Stimulated activated naive B cell treated with anti-CD40 and anti-IgM and Interleukin-4, amounts not matched to agents 10 μg/mL and 1 μg/mL and 100 μg/mL, for 72 hours (primary cell): Measurements from ENCODE around the gene DZIP1L.

Experiments
- ATAC-seq, 2 donors: fragments of 150-1000 bp; cut with Tn5 transposase; replicated peaks; 2 replicates each; pipeline ENCODE4 v1.10.0; 2021; ENCODE audit warnings: moderate library complexity in 1 of 2
- DNase-seq: peaks from one replicate; pipeline ENCODE4 v3.0.0; 2021
- H3K27ac Mint-ChIP-seq: one replicate; pipeline ENCODE4 v1.8.0; 2022; ENCODE audit warnings: mild to moderate bottlenecking, mixed read lengths
- H3K27me3 Mint-ChIP-seq, 2 donors: one replicate each; pipeline ENCODE4 v1.8.0; 2022; ENCODE audit warnings: mixed read lengths in 2 of 2
- H3K36me3 Mint-ChIP-seq, 2 donors: one replicate each; pipeline ENCODE4 v1.8.0; 2022; ENCODE audit warnings: mixed read lengths in 2 of 2, mild to moderate bottlenecking in 1 of 2
- H3K4me1 Mint-ChIP-seq, 2 donors: one replicate each; pipeline ENCODE4 v1.8.0; 2022; ENCODE audit warnings: mixed read lengths in 2 of 2, mild to moderate bottlenecking in 1 of 2
- H3K4me3 Mint-ChIP-seq, 2 donors: one replicate each; pipeline ENCODE4 v1.8.0; 2022; ENCODE audit warnings: mild to moderate bottlenecking in 2 of 2, mixed read lengths in 2 of 2, moderate library complexity in 1 of 2
- H3K9me3 Mint-ChIP-seq, 2 donors: one replicate each; pipeline ENCODE4 v1.8.0; 2022; ENCODE audit warnings: mixed read lengths in 2 of 2, mild to moderate bottlenecking in 1 of 2

Gene DZIP1L

DNA sequence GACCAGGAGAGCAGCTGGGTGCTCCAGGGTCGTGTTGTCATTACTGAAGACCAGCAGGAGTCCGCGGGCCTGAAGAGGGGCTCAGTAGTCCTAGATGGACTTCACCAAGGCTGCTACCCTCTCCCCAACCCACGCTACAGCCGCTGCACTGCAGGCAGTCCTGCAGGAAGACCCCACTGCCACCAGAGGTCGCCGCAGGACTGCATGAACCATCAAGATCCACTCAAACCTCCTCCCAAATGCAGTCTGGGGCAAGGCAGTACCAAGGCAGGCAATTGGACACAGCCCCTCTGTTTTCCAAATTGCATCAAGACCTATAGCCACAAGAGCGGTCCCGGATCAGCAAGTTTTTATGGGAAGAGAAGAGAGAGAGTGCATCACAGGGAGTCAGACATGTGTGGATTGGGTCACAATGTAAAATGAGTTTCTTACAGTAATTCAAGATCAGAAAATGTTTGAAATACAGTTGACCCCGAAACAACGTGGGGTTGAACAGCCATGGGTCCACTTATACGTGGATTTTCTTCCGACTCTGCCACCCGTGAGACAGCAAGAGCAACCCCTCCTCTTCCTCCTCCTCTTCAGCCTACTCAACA lies 46.7 kb downstream of the DZIP1L start:
- DNase-seq (peak; percentile 54), ATAC-seq (peak; percentile 82 to 85)
- no peak overlapping the region for H3K27ac Mint-ChIP-seq
- H3K9me3 Mint-ChIP-seq: peaks cover 0 to 5% of the 10 kb centered on the region in 2 donors
- H3K4me3 Mint-ChIP-seq: no peak overlapping the region
- H3K4me1 Mint-ChIP-seq: peaks cover 0 to 4% of the 10 kb centered on the region in 2 donors
- peaks cover 22 to 31% of the 10 kb centered on the region in 2 donors for H3K27me3 Mint-ChIP-seq
- H3K36me3 Mint-ChIP-seq: no peaks in the 10 kb centered on the region

DNA sequence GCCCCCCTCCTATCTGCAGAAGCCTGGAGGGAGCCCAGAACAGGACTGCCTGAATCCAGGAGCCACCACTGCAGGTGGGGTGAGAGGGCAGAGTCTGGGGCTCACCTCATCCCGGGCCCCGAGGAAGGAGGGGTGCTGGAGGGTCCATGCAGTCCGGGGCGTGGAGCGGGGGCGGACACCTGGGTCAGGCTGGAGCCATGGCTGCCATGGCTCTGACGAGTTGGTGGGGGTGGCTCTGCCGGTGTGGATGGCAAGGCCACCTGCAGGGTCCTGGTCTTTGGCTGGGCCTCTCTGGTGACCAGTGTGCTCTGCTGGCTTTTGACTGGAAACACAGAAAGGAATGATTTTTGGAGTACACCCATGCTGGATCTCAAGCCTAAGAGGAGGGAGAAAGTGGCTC lies 47.4 kb downstream of the DZIP1L start:
- DNase-seq (no peak), ATAC-seq (no peak)
- no peak overlapping the region for H3K4me3 Mint-ChIP-seq
- H3K27ac Mint-ChIP-seq: no peak overlapping the region
- peaks cover 0 to 4% of the 10 kb centered on the region in 2 donors for H3K4me1 Mint-ChIP-seq
- no peaks in the 10 kb centered on the region for H3K36me3 Mint-ChIP-seq
- no peaks in the 10 kb centered on the region for H3K9me3 Mint-ChIP-seq
- peaks cover 16 to 26% of the 10 kb centered on the region in 2 donors for H3K27me3 Mint-ChIP-seq

DNA sequence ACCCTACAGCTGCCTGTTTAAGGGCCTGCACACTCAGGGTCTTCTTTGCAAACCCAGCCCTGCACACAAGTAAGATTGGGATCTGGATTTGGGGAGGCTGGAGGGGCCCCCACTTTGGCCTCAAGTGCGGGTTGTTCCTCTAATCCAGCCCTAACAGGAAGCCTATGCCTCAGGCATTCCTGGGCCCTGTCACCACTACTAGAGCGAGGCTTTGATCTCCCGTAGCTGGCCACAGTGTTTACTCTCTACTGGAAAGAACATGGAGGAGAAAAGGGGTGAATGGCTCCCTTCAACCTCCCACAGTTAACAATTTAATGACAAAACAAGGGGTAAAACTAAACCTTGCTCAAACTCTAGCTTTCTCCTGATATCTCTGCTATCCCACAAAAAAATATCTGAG lies 48.4 kb downstream of the DZIP1L start:
- Mint-ChIP-seq H3K27ac (no peak overlapping the region), H3K4me1 (peaks cover 0 to 4% of the 10 kb centered on the region in 2 donors), H3K4me3 (no peak overlapping the region), H3K36me3 (no peaks in the 10 kb centered on the region), H3K27me3 (peaks cover 11 to 25% of the 10 kb centered on the region in 2 donors), H3K9me3 (no peaks in the 10 kb centered on the region)
- ATAC-seq (no peak), DNase-seq (no peak)

DNA sequence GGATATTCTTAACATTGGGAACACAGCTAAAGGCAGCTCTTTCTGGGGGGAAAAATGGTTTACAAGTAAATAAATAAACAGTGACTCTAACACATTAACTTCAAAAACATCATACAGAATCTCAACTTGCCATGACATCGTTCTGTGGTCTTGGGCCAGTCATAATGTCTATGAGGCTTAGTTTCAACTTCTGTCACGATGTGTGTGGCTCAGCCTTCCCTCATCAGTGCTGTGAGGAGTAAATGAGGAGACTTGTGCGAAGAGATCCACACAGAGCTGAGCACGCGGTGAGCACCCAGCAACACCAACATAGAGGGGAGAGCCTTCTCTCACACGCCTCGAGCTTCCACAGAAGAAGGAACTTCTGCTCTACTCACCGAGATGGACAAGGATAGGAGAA lies 49.0 kb downstream of the DZIP1L start:
- no peak overlapping the region for H3K4me3 Mint-ChIP-seq
- H3K27ac Mint-ChIP-seq: peak overlapping the region; percentile 82
- peak; percentile 54 to 79 for ATAC-seq

DNA sequence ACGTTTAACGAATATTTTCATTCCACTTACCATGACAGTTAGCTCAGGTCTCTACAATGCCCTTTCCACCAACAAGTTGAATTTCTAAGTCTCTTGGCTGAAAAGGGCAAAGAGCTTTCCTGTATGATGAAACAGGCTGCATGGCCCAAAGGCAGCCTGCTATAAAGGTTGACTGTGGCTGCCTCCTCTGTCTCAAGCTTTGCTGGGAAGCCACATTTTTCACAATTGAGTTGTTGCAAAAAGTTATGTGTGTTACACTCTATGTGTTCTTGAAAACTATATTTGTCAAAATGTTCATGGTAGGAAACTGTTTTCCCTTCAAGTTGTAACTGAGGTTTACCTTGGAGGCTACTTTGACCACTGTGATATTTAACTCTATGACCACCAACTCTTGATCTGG lies 49.5 kb downstream of the DZIP1L start:
- Mint-ChIP-seq H3K4me1 (peaks cover 2 to 8% of the 10 kb centered on the region in 2 donors), H3K27me3 (peaks cover 11 to 15% of the 10 kb centered on the region in 2 donors), H3K9me3 (no peaks in the 10 kb centered on the region), H3K36me3 (no peaks in the 10 kb centered on the region), H3K27ac (peak overlapping the region; percentile 82), H3K4me3 (no peak overlapping the region)
- ATAC-seq (peak in 1 of 2 donors; percentile 6), DNase-seq (no peak)

More for the DNA sequence above, 49.0 kb downstream of the DZIP1L start:
- H3K9me3 Mint-ChIP-seq: no peaks in the 10 kb centered on the region
- peaks cover 11 to 19% of the 10 kb centered on the region in 2 donors for H3K27me3 Mint-ChIP-seq
- DNase-seq: no peak
- peaks cover 0 to 6% of the 10 kb centered on the region in 2 donors for H3K4me1 Mint-ChIP-seq
- H3K36me3 Mint-ChIP-seq: no peaks in the 10 kb centered on the region

DNA sequence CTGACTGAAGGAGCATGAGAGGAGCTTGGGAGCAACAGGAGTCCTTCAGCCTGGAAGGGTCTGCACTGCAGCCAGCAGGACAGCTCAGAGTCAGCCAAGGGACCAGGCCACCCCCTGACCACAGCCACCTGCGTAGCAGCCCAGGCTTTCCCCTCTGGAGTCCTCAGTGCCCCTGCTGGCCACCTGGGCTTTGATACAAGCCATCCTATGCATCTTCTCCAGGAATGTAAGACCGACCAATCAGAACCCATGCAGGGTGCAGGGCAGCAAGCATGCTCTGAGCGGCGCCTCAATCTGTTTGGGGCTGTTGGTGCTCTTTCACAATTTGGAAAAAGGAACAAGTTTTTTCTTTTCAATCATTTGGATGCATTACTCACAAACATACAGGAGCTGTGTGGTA lies 52.0 kb downstream of the DZIP1L start:
- DNase-seq (no peak), ATAC-seq (no peak)
- Mint-ChIP-seq H3K9me3 (no peaks in the 10 kb centered on the region), H3K36me3 (no peaks in the 10 kb centered on the region), H3K4me1 (peaks cover 7 to 10% of the 10 kb centered on the region in 2 donors), H3K27me3 (peaks cover under 1 to 1% of the 10 kb centered on the region in 2 donors), H3K27ac (no peak overlapping the region), H3K4me3 (no peak overlapping the region)

DNA sequence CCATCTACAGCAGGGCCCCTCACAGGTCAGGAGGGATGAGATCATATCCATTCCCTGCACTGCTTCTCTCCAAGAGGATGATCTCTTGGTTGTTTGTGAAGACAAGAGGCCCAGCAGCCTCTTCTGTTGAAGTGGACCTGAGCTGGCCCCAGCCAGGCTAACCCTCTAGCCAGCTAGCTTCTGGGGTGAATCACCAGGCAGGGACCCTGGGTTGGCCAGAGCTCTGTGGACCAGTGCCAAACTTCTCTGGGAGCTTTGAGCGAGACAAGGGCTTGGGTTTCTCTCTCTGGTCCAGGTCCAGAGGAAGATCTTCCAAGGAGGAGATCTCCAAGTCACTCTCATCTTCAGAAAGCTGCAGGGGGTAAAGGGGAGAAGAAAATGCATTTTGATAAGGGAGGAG lies 52.8 kb downstream of the DZIP1L start:
- no peaks in the 10 kb centered on the region for H3K9me3 Mint-ChIP-seq
- ATAC-seq (no peak), DNase-seq (no peak)
- H3K36me3 Mint-ChIP-seq: no peaks in the 10 kb centered on the region
- no peaks in the 10 kb centered on the region for H3K27me3 Mint-ChIP-seq
- H3K4me3 Mint-ChIP-seq: no peak overlapping the region
- peaks cover 7 to 10% of the 10 kb centered on the region in 2 donors for H3K4me1 Mint-ChIP-seq
- no peak overlapping the region for H3K27ac Mint-ChIP-seq

DNA sequence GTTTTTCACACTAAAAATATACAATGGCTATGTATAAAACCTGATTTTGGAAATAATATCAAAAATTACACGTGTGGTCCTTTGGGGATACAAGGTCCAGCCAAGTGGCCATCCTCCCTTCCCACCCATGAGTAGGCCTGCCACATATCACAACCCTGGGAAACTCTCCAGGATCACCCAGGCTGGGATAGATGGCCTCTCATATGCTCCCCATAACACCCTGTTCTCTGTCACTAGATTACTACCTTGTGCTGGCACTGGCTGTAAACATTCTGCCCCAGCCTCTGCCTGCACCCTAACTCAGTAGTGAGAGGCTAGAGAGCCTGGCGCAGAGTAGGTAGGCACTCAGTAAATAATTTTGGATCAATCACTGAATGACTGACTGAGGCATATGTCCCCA lies 53.4 kb downstream of the DZIP1L start:
- H3K27ac Mint-ChIP-seq: no peak overlapping the region
- no peaks in the 10 kb centered on the region for H3K36me3 Mint-ChIP-seq
- H3K9me3 Mint-ChIP-seq: no peaks in the 10 kb centered on the region
- H3K27me3 Mint-ChIP-seq: no peaks in the 10 kb centered on the region
- no peak overlapping the region for H3K4me3 Mint-ChIP-seq
- ATAC-seq (no peak), DNase-seq (no peak)
- H3K4me1 Mint-ChIP-seq: peaks cover 7 to 10% of the 10 kb centered on the region in 2 donors

DNA sequence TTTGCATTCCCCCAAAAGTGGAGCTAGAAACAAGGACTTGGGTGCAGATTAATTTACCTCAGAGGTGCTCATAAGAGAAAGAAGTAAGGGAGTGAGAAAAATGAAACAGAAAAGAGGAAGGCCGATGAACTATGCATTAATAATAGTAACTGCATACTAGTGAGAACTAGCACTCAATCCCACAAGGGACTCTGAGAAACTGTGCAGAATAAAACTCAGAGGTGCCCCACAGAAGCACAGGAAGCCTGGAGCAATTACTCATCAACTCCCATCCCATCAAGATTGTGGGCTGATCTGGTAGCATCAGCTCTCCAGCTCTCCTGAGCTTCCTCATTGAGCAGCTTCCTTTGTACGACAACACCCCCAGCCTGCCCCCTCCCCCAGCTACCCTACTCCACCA lies 54.6 kb downstream of the DZIP1L start:
- H3K9me3 Mint-ChIP-seq: no peaks in the 10 kb centered on the region
- H3K4me3 Mint-ChIP-seq: no peak overlapping the region
- H3K27ac Mint-ChIP-seq: no peak overlapping the region
- H3K36me3 Mint-ChIP-seq: no peaks in the 10 kb centered on the region
- peak; percentile 38 to 74 for ATAC-seq
- H3K27me3 Mint-ChIP-seq: no peaks in the 10 kb centered on the region
- peaks cover 6 to 7% of the 10 kb centered on the region in 2 donors for H3K4me1 Mint-ChIP-seq
- no peak for DNase-seq

DNA sequence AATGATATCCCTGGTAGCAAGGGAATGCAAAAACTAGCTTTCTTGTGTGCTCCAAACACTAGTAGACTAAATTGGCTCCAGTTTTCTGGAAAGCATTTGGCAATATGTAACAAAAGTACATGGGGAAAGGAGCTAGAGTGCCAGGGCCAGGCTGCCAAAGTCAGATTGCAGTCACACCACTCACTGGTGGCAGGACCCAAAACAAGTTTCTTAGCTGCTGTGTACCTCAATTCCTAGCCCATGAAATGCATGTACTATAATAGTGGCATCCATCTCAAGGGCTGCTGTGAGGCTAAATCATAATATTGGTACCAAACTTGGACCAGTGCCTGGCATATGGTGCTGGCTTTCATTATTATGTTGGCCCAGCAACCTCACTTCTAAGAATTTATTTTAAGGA lies 56.1 kb downstream of the DZIP1L start:
- no peaks in the 10 kb centered on the region for H3K9me3 Mint-ChIP-seq

DNA sequence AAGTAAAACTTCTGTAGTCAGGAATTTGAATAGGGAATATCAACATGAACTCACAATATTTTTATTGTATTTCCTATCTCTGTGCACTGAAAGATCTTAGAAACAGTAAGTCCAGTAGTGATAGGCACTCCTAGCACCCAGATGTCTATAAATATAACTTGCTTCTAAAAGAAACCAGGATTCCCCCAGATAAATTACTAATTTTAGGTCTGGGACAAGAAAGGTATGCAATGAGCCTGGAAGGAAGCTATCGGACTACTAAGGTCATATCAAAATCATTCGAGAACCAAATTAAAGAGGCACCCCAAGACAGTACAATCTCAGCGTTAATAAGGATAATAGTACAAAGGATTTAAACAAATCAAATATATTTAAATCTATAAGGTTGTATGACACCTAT lies 58.0 kb downstream of the DZIP1L start:
- Mint-ChIP-seq H3K4me1 (peaks cover 6 to 7% of the 10 kb centered on the region in 2 donors), H3K27me3 (peaks cover 4 to 19% of the 10 kb centered on the region in 2 donors), H3K9me3 (no peaks in the 10 kb centered on the region), H3K27ac (no peak overlapping the region), H3K36me3 (no peaks in the 10 kb centered on the region), H3K4me3 (no peak overlapping the region)
- DNase-seq (no peak), ATAC-seq (no peak)

More for the DNA sequence above, 56.1 kb downstream of the DZIP1L start:
- no peak overlapping the region for H3K27ac Mint-ChIP-seq
- H3K4me3 Mint-ChIP-seq: no peak overlapping the region
- no peaks in the 10 kb centered on the region for H3K36me3 Mint-ChIP-seq
- no peak for ATAC-seq
- peaks cover 0 to 8% of the 10 kb centered on the region in 2 donors for H3K27me3 Mint-ChIP-seq
- peaks cover 6 to 7% of the 10 kb centered on the region in 2 donors for H3K4me1 Mint-ChIP-seq
- no peak for DNase-seq

DNA sequence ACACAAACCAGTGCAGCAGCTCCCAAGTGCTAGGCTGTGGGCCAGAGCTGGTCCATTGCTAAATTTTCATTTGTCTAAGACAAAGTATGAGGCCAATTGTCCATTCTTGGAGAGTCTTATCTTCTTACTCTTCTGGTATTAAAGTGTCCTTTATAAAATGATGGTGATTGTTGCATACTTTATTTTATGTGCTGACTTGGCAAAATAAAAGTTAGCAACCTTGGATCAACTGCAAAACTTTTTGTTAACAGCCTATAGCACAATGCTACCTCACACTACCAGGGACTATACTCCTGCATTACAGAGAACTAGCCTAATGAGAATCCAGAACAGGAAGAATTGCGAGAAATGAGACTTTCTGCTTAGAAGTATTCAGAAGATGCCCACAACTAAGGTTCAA lies 61.4 kb downstream of the DZIP1L start:
- no peak for DNase-seq
- Mint-ChIP-seq H3K4me3 (no peak overlapping the region), H3K36me3 (no peaks in the 10 kb centered on the region)

DNA sequence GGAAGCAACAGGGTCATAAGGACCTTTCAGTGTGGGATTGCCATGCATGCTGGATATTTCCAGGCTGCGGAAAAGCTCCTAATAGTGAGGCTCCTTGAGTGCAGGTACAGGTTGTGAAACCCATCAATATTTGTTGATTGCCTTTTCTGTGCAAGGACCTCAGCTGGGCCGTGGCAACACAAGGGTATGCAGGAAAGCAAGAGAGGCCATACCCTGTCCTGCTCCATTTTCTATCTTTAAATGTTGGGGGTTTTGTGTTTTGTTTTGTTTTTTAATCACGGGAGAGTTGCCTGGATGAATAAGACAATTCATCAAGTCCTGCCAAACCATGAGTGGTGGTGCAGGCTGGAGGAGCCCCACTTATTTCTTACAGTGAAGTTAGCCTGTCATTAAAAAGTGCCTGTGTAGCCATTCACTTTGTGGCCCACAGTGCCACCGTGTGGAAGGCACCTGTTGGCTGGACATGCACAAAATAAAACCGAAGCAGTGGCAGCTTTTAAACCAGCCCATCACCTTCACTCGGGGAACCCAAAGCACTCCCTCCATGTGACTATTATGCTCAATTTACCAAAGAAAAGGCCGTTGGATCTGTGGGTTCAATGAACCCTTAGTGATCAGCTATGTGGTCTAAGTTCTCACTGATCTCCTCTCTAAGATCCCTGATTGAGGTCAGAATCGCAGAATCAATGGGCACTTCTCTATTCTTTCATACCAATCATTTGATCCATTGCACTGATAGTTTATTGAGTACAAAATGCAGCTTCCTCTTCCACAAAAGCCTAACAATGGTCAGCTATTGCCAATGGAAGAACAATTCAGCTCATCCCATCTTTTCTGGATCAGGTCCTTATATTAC lies 63.2 kb downstream of the DZIP1L start:
- H3K27me3 Mint-ChIP-seq: peaks cover 20 to 32% of the 10 kb centered on the region in 2 donors
- no peaks in the 10 kb centered on the region for H3K36me3 Mint-ChIP-seq
- H3K9me3 Mint-ChIP-seq: peaks cover 0 to 3% of the 10 kb centered on the region in 2 donors
- no peak overlapping the region for H3K27ac Mint-ChIP-seq
- no peaks in the 10 kb centered on the region for H3K4me1 Mint-ChIP-seq
- DNase-seq: no peak
- peak; percentile 68 to 77 for ATAC-seq
- H3K4me3 Mint-ChIP-seq: no peak overlapping the region

More for the DNA sequence above, 61.4 kb downstream of the DZIP1L start:
- Mint-ChIP-seq H3K27ac (no peak overlapping the region), H3K4me1 (no peaks in the 10 kb centered on the region), H3K27me3 (peaks cover 20 to 32% of the 10 kb centered on the region in 2 donors), H3K9me3 (peaks cover 0 to 3% of the 10 kb centered on the region in 2 donors)
- ATAC-seq: no peak

DNA sequence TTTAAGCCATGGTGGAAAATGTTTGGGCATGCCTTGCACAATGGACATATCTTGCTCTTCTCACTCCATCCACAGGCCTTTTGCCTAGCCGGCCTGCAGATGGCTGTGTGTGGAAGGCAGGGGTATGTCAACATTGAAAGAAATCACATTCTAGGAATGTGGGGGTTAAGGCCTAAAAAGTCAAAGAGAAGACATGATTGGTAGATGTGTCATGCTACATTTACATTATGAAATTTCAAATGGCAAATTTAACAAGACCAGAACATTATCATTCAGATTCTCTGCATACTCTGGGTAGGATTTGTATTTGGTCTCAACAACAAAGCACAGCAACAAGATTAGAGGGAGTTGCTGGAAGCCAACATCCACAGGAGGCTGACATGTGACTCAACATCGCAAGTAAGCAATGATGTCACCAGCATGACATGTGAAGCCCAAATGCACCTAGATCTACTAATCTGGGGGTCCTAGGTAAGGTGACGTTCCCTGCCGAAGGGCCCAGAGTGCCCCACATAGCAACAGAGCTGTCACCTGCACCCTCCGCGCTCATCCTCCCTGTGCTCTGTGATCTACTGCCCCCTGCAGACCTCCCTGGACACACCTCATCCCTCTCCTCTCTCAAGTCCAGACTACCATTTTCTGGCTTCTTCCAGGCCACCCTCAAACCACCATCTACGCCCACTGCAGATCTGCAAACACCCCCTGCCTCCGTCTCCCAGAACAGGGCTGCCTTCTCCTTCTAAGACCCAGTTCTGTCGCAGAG lies 66.1 kb downstream of the DZIP1L start:
- H3K9me3 Mint-ChIP-seq: peaks cover 0 to 3% of the 10 kb centered on the region in 2 donors
- peak overlapping the region; percentile 28 for H3K27ac Mint-ChIP-seq
- ATAC-seq (no peak), DNase-seq (no peak)
- no peaks in the 10 kb centered on the region for H3K4me1 Mint-ChIP-seq
- no peaks in the 10 kb centered on the region for H3K36me3 Mint-ChIP-seq
- no peak overlapping the region for H3K4me3 Mint-ChIP-seq
- H3K27me3 Mint-ChIP-seq: peaks cover 24 to 25% of the 10 kb centered on the region in 2 donors
